Liver (tissue), 3 donors: Measurements from ENCODE around the gene PRDX6.

ENCODE experiments used
- ATF3 ChIP-seq: IDR thresholded peaks from 2 replicates; pipeline ENCODE4 v1.6.1; 2016; ENCODE audit warnings: antibody characterized with exemption
- CTCF ChIP-seq: fragments of 150-350 bp; IDR thresholded peaks from 2 replicates; pipeline ENCODE4 v1.5.1; 2017; ENCODE audit warnings: improper control_type of control experiment, low read depth, low read length; ENCODE audit not compliant: missing input control
- EGR1 ChIP-seq, 2 donors: IDR thresholded peaks; 2 replicates each; pipeline ENCODE4 v1.6.1; 2016 to 2018; ENCODE audit warnings: antibody characterized with exemption in 2 of 2, low read depth in 2 of 2
- FOXA1 ChIP-seq: IDR thresholded peaks from 2 replicates; pipeline ENCODE4 v1.6.1; 2016; ENCODE audit warnings: antibody characterized with exemption
- GABPA ChIP-seq, 2 donors: IDR thresholded peaks in 1 of 2; conservative IDR thresholded peaks in 1 of 2; 2 replicates each; pipeline ENCODE4 v1.6.1; 2016; ENCODE audit warnings: antibody characterized with exemption in 2 of 2, mild to moderate bottlenecking in 1 of 2, moderate library complexity in 1 of 2
- HNF4G ChIP-seq: IDR thresholded peaks from 2 replicates; pipeline ENCODE4 v1.6.1; 2016; ENCODE audit warnings: antibody characterized with exemption
- JUND ChIP-seq, 2 donors: IDR thresholded peaks; 2 replicates each; pipeline ENCODE4 v1.6.1; 2016; ENCODE audit warnings: antibody characterized with exemption in 2 of 2
- NR2F2 ChIP-seq: IDR thresholded peaks from 2 replicates; pipeline ENCODE4 v1.6.1; 2016; ENCODE audit warnings: antibody characterized with exemption
- RAD21 ChIP-seq, 2 donors: IDR thresholded peaks; 2 replicates each; pipeline ENCODE4 v1.6.1; 2016; ENCODE audit warnings: antibody characterized with exemption in 2 of 2, mild to moderate bottlenecking in 2 of 2
- RXRA ChIP-seq, 2 donors: IDR thresholded peaks; 2 replicates each; pipeline ENCODE4 v1.6.1; 2017 to 2018; ENCODE audit warnings: antibody characterized with exemption in 2 of 2, mild to moderate bottlenecking in 1 of 2
- SP1 ChIP-seq: IDR thresholded peaks from 2 replicates; pipeline ENCODE4 v1.6.1; 2018; ENCODE audit warnings: antibody characterized with exemption, mild to moderate bottlenecking
- TAF1 ChIP-seq: conservative IDR thresholded peaks from 2 replicates; pipeline ENCODE4 v1.6.1; 2016; ENCODE audit warnings: antibody characterized with exemption, mild to moderate bottlenecking
- YY1 ChIP-seq: IDR thresholded peaks from 2 replicates; pipeline ENCODE4 v1.6.1; 2016; ENCODE audit warnings: antibody characterized with exemption, mild to moderate bottlenecking
- ZBTB33 ChIP-seq: IDR thresholded peaks from 2 replicates; pipeline ENCODE4 v1.6.1; 2016; ENCODE audit warnings: antibody characterized with exemption
- donor health status: healthy.
- donor health status: healthy.

- TF ChIP-seq CTCF (no peak), NR2F2 (no peak), YY1 (no peak), RAD21 (IDR thresholded peaks at IDR 0.05) (no peak), FOXA1 (no peak), EGR1 (IDR thresholded peaks at IDR 0.05; ENCODE audit: low read depth in 2 of 2) (no peak), RXRA (IDR thresholded peaks at IDR 0.05) (no peak), ZBTB33 (no peak), GABPA (IDR thresholded peaks at IDR 0.05 in 1 of 2, conservative IDR thresholded peaks at IDR 0.05 in 1 of 2) (no peak), SP1 (no peak), HNF4G (no peak), TAF1 (no peak), ATF3 (no peak), JUND (IDR thresholded peaks at IDR 0.05) (no peak)
Observed at GRCh38 chr1:173484276-173484675, 7.1 kb downstream of the PRDX6 start.
